K562 (cell line): ENCODE data around the gene C1QTNF6. TPM values are rescaled to one million over a fixed set of nuclear protein-coding genes. Genes with fewer than 3 reads are reported as not detected.

Experiments used
- ATF1 ChIP-seq, 2 experiments: fragments of 450-650 bp in 1 of 2; IDR thresholded peaks; 2 replicates each; pipeline ENCODE4 v1.6.1; 2016; ENCODE audit warnings: missing compliant biosample characterization in 1 of 2, missing genetic modification characterization in 1 of 2
- CHCHD3 ChIP-seq: fragments of 250-450 bp; sonication (Bioruptor Pico); IDR thresholded peaks from 2 replicates; pipeline ENCODE4 v2.1.2; 2022; ENCODE audit warnings: mild to moderate bottlenecking
- ESRRA ChIP-seq: fragments of 450-650 bp; IDR thresholded peaks from 2 replicates; pipeline ENCODE4 v1.6.1; 2014; ENCODE audit warnings: low read depth, mild to moderate bottlenecking, moderate library complexity, borderline replicate concordance
- ETV1 ChIP-seq: fragments of 450-650 bp; conservative IDR thresholded peaks from 2 replicates; pipeline ENCODE4 v1.6.1; 2016; ENCODE audit warnings: missing genetic modification characterization, control low read depth, low read depth, missing compliant biosample characterization
- FOXK2 ChIP-seq, 2 experiments: fragments of 450-650 bp; IDR thresholded peaks in 1 of 2; conservative IDR thresholded peaks in 1 of 2; 2 replicates each; pipeline ENCODE4 v1.6.1; 2016; ENCODE audit warnings: low read depth in 2 of 2, mild to moderate bottlenecking in 1 of 2
- RBBP5 ChIP-seq: fragments of 200-600 bp; sonication (generic); IDR thresholded peaks from 2 replicates; pipeline ENCODE4 v1.6.1; 2012; ENCODE audit warnings: borderline replicate concordance, mild to moderate bottlenecking, low read length, control low read depth, inconsistent platforms; ENCODE audit not compliant: insufficient read depth, poor library complexity, severe bottlenecking
- TCF3 ChIP-seq: sonication (generic); formaldehyde crosslinking; IDR thresholded peaks from 2 replicates; pipeline ENCODE4 v1.4.0; 2020; ENCODE audit warnings: mild to moderate bottlenecking, missing genetic modification reagents
- TEAD1 ChIP-seq, 2 experiments: fragments of 450-650 bp in 1 of 2; sonication (generic) in 1 of 2; formaldehyde crosslinking; IDR thresholded peaks; 2 replicates each; pipeline versions ENCODE4 v1.4.0 to v1.8.0; 2020 to 2022; ENCODE audit warnings: mild to moderate bottlenecking in 2 of 2, missing genetic modification reagents in 1 of 2
- ZBTB7A ChIP-seq: IDR thresholded peaks from 2 replicates; pipeline ENCODE4 v1.6.1; 2011; ENCODE audit warnings: low read depth, mild to moderate bottlenecking, low read length, moderate library complexity, borderline replicate concordance; ENCODE audit not compliant: control insufficient read depth
- ZFP1 ChIP-seq: fragments of 450-650 bp; formaldehyde crosslinking; IDR thresholded peaks from 2 replicates; pipeline ENCODE4 v1.4.0; 2020; ENCODE audit warnings: mild to moderate bottlenecking, mixed read lengths
- ZNF408 ChIP-seq: fragments of 250-450 bp; sonication (Bioruptor Pico); IDR thresholded peaks from 2 replicates; pipeline ENCODE4 v1.4.0; 2020; ENCODE audit warnings: low read depth, mild to moderate bottlenecking, moderate library complexity
- polyA plus RNA-seq, 8 experiments: library from polyadenylated mRNA; depleted of rRNA in 4 of 8; stranded (reverse) in 5 of 8; unstranded in 3 of 8; fragments of >200 nt; fragmentation: Nextera tagmentation in 2 of 8; fragmentation: Illumina TruSeq in 1 of 8; extraction: Ambion mirVana in 2 of 8; extraction: Trizol in 1 of 8; gene quantifications; 2 replicates each; pipeline versions ENCODE4 v1.2.1 to v1.2.3, GENCODE V29; 2011 to 2014; ENCODE audit warnings: inconsistent platforms in 1 of 8, missing spikeins in 1 of 8
- total RNA-seq, 7 experiments: library from RNA; depleted of rRNA in 6 of 7; stranded (reverse); fragments of >200 nt in 6 of 7; fragmentation: Illumina TruSeq in 2 of 7; extraction: Trizol in 2 of 7; gene quantifications; 2 replicates each; pipeline versions ENCODE4 v1.2.1 to v1.2.3, GENCODE V29; 2011 to 2021; ENCODE audit warnings: low replicate concordance in 1 of 7
- TF ChIP-seq, protein P1 (sequence below), 3 experiments: IDR thresholded peaks in 2 of 3; conservative IDR thresholded peaks in 1 of 3; 2 replicates each; pipeline ENCODE4 v1.5.1; 2011 to 2012; ENCODE audit warnings: low read length in 3 of 3, mild to moderate bottlenecking in 3 of 3, control low read depth in 2 of 3, improper control_type of control experiment in 1 of 3, inconsistent platforms in 1 of 3, low read depth in 1 of 3, mixed read lengths in 1 of 3, moderate library complexity in 1 of 3; ENCODE audit not compliant: insufficient read depth in 2 of 3
- TF ChIP-seq, protein P2 (sequence below): sonication (generic); formaldehyde crosslinking; IDR thresholded peaks from 2 replicates; pipeline ENCODE4 v1.8.1; 2023; ENCODE audit warnings: mild to moderate bottlenecking, missing genetic modification reagents
- TF ChIP-seq, protein P3 (sequence below): IDR thresholded peaks from 2 replicates; pipeline ENCODE4 v1.6.1; 2011; ENCODE audit warnings: borderline replicate concordance, low read depth, mild to moderate bottlenecking, moderate library complexity, low read length; ENCODE audit not compliant: insufficient read depth, poor library complexity, severe bottlenecking
- TF ChIP-seq, protein P4 (sequence below): sonication (generic); formaldehyde crosslinking; IDR thresholded peaks from 2 replicates; pipeline ENCODE4 v1.8.0; 2022; ENCODE audit warnings: mild to moderate bottlenecking, low read depth, missing genetic modification reagents
- TF ChIP-seq, protein P5 (sequence below): sonication (generic); formaldehyde crosslinking; IDR thresholded peaks from 2 replicates; pipeline ENCODE4 v1.9.0; 2022; ENCODE audit warnings: mild to moderate bottlenecking, missing genetic modification reagents

C1QTNF6 gene
- total and polyA plus RNA-seq, 9 of the 15 experiments (the other 6 are each of a cell fraction or from before 2014, with no cell fraction given), result 0.18 to 0.92 (median 0.55) TPM

DNA sequence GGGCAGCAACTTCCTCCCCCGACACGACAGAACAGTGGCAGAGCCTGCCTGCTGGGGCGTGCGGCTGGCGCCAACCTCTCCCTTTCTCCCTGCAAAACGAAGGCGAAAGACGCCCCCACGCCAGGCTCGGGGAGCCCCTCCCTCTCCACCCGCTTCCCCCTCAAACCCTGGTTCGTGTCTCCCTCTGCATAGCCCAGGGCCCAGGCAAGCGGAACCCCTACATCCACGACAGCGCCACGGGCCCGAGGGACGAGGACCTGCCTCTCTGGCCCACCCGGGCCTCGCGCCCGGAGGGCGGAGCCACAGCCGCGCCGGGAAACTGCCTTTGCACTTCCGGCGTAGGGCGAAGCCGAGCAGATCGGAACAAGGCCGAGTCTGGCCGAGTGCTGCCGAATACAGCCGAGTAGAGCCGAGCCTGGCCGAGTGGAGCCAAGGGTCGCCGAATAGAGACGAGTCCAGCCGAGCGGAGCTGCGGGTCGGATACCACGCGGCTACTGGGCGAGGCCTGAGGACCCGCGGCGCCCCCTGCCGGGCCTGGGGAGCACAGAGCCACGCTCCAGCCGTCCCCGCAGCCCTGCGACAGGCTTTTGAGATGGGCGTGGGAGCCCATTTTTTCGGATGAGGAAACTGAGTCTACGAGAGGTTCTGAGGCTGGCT, 11.2 kb upstream of the C1QTNF6 start (continued):
- TF ChIP-seq, protein P1, sequence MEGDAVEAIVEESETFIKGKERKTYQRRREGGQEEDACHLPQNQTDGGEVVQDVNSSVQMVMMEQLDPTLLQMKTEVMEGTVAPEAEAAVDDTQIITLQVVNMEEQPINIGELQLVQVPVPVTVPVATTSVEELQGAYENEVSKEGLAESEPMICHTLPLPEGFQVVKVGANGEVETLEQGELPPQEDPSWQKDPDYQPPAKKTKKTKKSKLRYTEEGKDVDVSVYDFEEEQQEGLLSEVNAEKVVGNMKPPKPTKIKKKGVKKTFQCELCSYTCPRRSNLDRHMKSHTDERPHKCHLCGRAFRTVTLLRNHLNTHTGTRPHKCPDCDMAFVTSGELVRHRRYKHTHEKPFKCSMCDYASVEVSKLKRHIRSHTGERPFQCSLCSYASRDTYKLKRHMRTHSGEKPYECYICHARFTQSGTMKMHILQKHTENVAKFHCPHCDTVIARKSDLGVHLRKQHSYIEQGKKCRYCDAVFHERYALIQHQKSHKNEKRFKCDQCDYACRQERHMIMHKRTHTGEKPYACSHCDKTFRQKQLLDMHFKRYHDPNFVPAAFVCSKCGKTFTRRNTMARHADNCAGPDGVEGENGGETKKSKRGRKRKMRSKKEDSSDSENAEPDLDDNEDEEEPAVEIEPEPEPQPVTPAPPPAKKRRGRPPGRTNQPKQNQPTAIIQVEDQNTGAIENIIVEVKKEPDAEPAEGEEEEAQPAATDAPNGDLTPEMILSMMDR (IDR thresholded peaks at IDR 0.05 in 2 of 3, conservative IDR thresholded peaks at IDR 0.05 in 1 of 3; ENCODE audit: insufficient read depth in 2 of 3, low read depth in 1 of 3, low read length in 3 of 3), result peak; percentile 81 to 88 (median 83)
- TF ChIP-seq TCF3, result 0 out of 2 replicates have a peak, but pooled peaks have one; percentile 28
- TF ChIP-seq, protein P2, sequence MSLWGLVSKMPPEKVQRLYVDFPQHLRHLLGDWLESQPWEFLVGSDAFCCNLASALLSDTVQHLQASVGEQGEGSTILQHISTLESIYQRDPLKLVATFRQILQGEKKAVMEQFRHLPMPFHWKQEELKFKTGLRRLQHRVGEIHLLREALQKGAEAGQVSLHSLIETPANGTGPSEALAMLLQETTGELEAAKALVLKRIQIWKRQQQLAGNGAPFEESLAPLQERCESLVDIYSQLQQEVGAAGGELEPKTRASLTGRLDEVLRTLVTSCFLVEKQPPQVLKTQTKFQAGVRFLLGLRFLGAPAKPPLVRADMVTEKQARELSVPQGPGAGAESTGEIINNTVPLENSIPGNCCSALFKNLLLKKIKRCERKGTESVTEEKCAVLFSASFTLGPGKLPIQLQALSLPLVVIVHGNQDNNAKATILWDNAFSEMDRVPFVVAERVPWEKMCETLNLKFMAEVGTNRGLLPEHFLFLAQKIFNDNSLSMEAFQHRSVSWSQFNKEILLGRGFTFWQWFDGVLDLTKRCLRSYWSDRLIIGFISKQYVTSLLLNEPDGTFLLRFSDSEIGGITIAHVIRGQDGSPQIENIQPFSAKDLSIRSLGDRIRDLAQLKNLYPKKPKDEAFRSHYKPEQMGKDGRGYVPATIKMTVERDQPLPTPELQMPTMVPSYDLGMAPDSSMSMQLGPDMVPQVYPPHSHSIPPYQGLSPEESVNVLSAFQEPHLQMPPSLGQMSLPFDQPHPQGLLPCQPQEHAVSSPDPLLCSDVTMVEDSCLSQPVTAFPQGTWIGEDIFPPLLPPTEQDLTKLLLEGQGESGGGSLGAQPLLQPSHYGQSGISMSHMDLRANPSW, result no peak
- no peak for TF ChIP-seq FOXK2 (conservative IDR thresholded peaks at IDR 0.05 in 1 of 2, IDR thresholded peaks at IDR 0.05 in 1 of 2; ENCODE audit: low read depth in 2 of 2)
- TF ChIP-seq, protein P3, sequence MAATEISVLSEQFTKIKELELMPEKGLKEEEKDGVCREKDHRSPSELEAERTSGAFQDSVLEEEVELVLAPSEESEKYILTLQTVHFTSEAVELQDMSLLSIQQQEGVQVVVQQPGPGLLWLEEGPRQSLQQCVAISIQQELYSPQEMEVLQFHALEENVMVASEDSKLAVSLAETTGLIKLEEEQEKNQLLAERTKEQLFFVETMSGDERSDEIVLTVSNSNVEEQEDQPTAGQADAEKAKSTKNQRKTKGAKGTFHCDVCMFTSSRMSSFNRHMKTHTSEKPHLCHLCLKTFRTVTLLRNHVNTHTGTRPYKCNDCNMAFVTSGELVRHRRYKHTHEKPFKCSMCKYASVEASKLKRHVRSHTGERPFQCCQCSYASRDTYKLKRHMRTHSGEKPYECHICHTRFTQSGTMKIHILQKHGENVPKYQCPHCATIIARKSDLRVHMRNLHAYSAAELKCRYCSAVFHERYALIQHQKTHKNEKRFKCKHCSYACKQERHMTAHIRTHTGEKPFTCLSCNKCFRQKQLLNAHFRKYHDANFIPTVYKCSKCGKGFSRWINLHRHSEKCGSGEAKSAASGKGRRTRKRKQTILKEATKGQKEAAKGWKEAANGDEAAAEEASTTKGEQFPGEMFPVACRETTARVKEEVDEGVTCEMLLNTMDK, result peak; percentile 97
- TF ChIP-seq RBBP5, result peak; percentile 44
- TF ChIP-seq TEAD1 (CRISPR knock-in tag; IDR thresholded peaks at IDR 0.05), result no peak
- TF ChIP-seq ZFP1 (CRISPR knock-in tag), result no peak
- peak; percentile 72; the same call in 1 of the 2 replicates for TF ChIP-seq CHCHD3 (CRISPR knock-in tag)
- 0 out of 2 replicates have a peak, but pooled peaks have one; percentile 13 for TF ChIP-seq ETV1
- TF ChIP-seq ZBTB7A, result peak; percentile 48; the same call in 1 of the 2 replicates
- TF ChIP-seq ZNF408, result no peak
- TF ChIP-seq, protein P4, sequence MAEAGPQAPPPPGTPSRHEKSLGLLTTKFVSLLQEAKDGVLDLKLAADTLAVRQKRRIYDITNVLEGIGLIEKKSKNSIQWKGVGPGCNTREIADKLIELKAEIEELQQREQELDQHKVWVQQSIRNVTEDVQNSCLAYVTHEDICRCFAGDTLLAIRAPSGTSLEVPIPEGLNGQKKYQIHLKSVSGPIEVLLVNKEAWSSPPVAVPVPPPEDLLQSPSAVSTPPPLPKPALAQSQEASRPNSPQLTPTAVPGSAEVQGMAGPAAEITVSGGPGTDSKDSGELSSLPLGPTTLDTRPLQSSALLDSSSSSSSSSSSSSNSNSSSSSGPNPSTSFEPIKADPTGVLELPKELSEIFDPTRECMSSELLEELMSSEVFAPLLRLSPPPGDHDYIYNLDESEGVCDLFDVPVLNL, result 0 out of 2 replicates have a peak, but pooled peaks have one; percentile 18
- TF ChIP-seq ATF1 (CRISPR knock-in tag; IDR thresholded peaks at IDR 0.05), result no peak
- TF ChIP-seq ATF1 (tag; IDR thresholded peaks at IDR 0.05), result peak; percentile 67
- no peak for TF ChIP-seq ESRRA
- TF ChIP-seq, protein P5, sequence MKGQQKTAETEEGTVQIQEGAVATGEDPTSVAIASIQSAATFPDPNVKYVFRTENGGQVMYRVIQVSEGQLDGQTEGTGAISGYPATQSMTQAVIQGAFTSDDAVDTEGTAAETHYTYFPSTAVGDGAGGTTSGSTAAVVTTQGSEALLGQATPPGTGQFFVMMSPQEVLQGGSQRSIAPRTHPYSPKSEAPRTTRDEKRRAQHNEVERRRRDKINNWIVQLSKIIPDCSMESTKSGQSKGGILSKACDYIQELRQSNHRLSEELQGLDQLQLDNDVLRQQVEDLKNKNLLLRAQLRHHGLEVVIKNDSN (CRISPR knock-in tag), result peak; percentile 57; the same call in 1 of the 2 replicates
